Neural progenitor cell (in vitro differentiated cells): Measurements from ENCODE around the gene MPL. TPM values are rescaled to one million over a fixed set of nuclear protein-coding genes. Genes with fewer than 3 reads are reported as not detected.

ENCODE experiments used
- DNase-seq: peaks from one replicate; pipeline ENCODE4 v3.0.0-alpha.2; 2016; ENCODE audit warnings: low spot score
- H2AFZ ChIP-seq: fragments of 200-600 bp; sonication (generic); replicated peaks from 2 replicates; pipeline ENCODE4 v1.6.1; 2016; ENCODE audit warnings: antibody characterized with exemption
- H3F3A ChIP-seq: fragments of 200-600 bp; sonication (generic); 2 replicates; pipeline ENCODE4 v1.6.1; 2016; ENCODE audit warnings: antibody characterized with exemption, low read depth
- H3K27ac ChIP-seq: fragments of 200-600 bp; sonication (generic); 2 replicates; pipeline ENCODE4 v1.5.1; 2016; ENCODE audit warnings: mild to moderate bottlenecking
- H3K27me3 ChIP-seq: fragments of 200-600 bp; sonication (generic); 2 replicates; pipeline ENCODE4 v1.6.1; 2016; ENCODE audit warnings: mild to moderate bottlenecking, moderate library complexity
- H3K36me3 ChIP-seq: fragments of 200-600 bp; sonication (generic); 2 replicates; pipeline ENCODE4 v1.5.1; 2016
- H3K4me1 ChIP-seq: fragments of 200-600 bp; sonication (generic); 2 replicates; pipeline ENCODE4 v1.6.1; 2016; ENCODE audit warnings: mixed run types
- H3K4me2 ChIP-seq: fragments of 200-600 bp; sonication (generic); 2 replicates; pipeline ENCODE4 v1.6.1; 2016
- H3K4me3 ChIP-seq: fragments of 200-600 bp; sonication (generic); 2 replicates; pipeline ENCODE4 v1.5.1; 2016
- H3K79me2 ChIP-seq: fragments of 200-600 bp; sonication (generic); 2 replicates; pipeline ENCODE4 v1.6.1; 2016; ENCODE audit warnings: low read depth
- H3K9ac ChIP-seq: fragments of 200-600 bp; sonication (generic); 2 replicates; pipeline ENCODE4 v1.6.1; 2016
- H3K9me3 ChIP-seq: fragments of 200-600 bp; sonication (generic); 2 replicates; pipeline ENCODE4 v1.5.1; 2016; ENCODE audit warnings: low read depth
- H4K20me1 ChIP-seq: fragments of 200-600 bp; sonication (generic); 2 replicates; pipeline ENCODE4 v1.6.1; 2016; ENCODE audit warnings: low read depth
- H3K27ac Mint-ChIP-seq: 3 replicates; pipeline ENCODE4 v1.8.0; 2021; ENCODE audit warnings: mixed read lengths
- H3K27me3 Mint-ChIP-seq: 2 replicates; pipeline ENCODE4 v1.8.0; 2022; ENCODE audit warnings: low read depth, mild to moderate bottlenecking, inconsistent platforms, moderate library complexity, mixed read lengths; ENCODE audit not compliant: insufficient read depth
- H3K36me3 Mint-ChIP-seq: 3 replicates; pipeline ENCODE4 v1.8.0; 2021; ENCODE audit warnings: mixed read lengths
- H3K4me1 Mint-ChIP-seq: 3 replicates; pipeline ENCODE4 v1.8.0; 2021; ENCODE audit warnings: mixed read lengths
- H3K4me3 Mint-ChIP-seq: 3 replicates; pipeline ENCODE4 v1.8.0; 2021; ENCODE audit warnings: mild to moderate bottlenecking, moderate library complexity, mixed read lengths
- H3K9me3 Mint-ChIP-seq: 3 replicates; pipeline ENCODE4 v1.8.0; 2020; ENCODE audit warnings: mixed read lengths
- CTCF ChIP-seq: fragments of 200-600 bp; sonication (generic); IDR thresholded peaks from 2 replicates; pipeline ENCODE4 v1.5.1; 2017; ENCODE audit warnings: antibody characterized with exemption, mild to moderate bottlenecking
- EZH2 ChIP-seq: fragments of 200-600 bp; sonication (generic); IDR thresholded peaks from 2 replicates; pipeline ENCODE4 v1.6.1; 2017; ENCODE audit warnings: antibody characterized with exemption, mild to moderate bottlenecking, moderate library complexity
- EZH2phosphoT487 ChIP-seq: fragments of 200-600 bp; sonication (generic); IDR thresholded peaks from 2 replicates; pipeline ENCODE4 v1.6.1; 2017; ENCODE audit warnings: antibody characterized with exemption
- total RNA-seq: library from RNA; depleted of rRNA; stranded (reverse); fragments of >200 nt; gene quantifications from 2 replicates; pipeline ENCODE4 v1.2.3, GENCODE V29; 2015; ENCODE audit warnings: low replicate concordance

MPL gene
- total RNA-seq, 1 donor from 2014 or later, result not detected

GRCh38 chr1:43359696-43360095 lies 22.1 kb downstream of the MPL start:
- Histone ChIP-seq H4K20me1 (peaks cover 37% of the 10 kb centered on the region), H3F3A (peaks cover 38% of the 10 kb centered on the region), H3K36me3 (peaks cover 14% of the 10 kb centered on the region), H2AFZ (no peak overlapping the region), H3K4me2 (peak overlapping the region; percentile 96), H3K4me3 (peak overlapping the region; percentile 70), H3K9me3 (no peaks in the 10 kb centered on the region), H3K79me2 (peaks cover 34% of the 10 kb centered on the region), H3K4me1 (peaks cover 18% of the 10 kb centered on the region), H3K27me3 (no peaks in the 10 kb centered on the region), H3K9ac (peak overlapping the region; percentile 95), H3K27ac (no peak overlapping the region)
- DNase-seq, result no peak
- peak overlapping the region; percentile 98 for H3K4me3 Mint-ChIP-seq
- no peak overlapping the region for H3K27ac Mint-ChIP-seq
- TF ChIP-seq EZH2 (no peak), CTCF (no peak), EZH2phosphoT487 (no peak)
- H3K27me3 Mint-ChIP-seq, result peaks cover 3% of the 10 kb centered on the region
- peaks cover 46% of the 10 kb centered on the region for H3K4me1 Mint-ChIP-seq
- H3K9me3 Mint-ChIP-seq, result no peaks in the 10 kb centered on the region
- peaks cover 35% of the 10 kb centered on the region for H3K36me3 Mint-ChIP-seq

- H3K9me3 ChIP-seq, result no peaks in the 10 kb centered on the region
- Mint-ChIP-seq H3K9me3 (no peaks in the 10 kb centered on the region), H3K27me3 (peaks cover 7% of the 10 kb centered on the region), H3K4me3 (peak overlapping the region; percentile 98), H3K4me1 (peaks cover 46% of the 10 kb centered on the region), H3K36me3 (peaks cover 38% of the 10 kb centered on the region), H3K27ac (peak overlapping the region; percentile 21)
- peaks cover 34% of the 10 kb centered on the region for H3K79me2 ChIP-seq
- H3F3A ChIP-seq, result peaks cover 38% of the 10 kb centered on the region
- no peak for TF ChIP-seq EZH2
- TF ChIP-seq EZH2phosphoT487, result no peak
- no peak for TF ChIP-seq CTCF
- no peak overlapping the region for H2AFZ ChIP-seq
- H3K9ac ChIP-seq, result peak overlapping the region; percentile 95
- DNase-seq, result no peak
- no peaks in the 10 kb centered on the region for H3K27me3 ChIP-seq
- peaks cover 14% of the 10 kb centered on the region for H3K36me3 ChIP-seq
- H4K20me1 ChIP-seq, result peaks cover 37% of the 10 kb centered on the region
- peak overlapping the region; percentile 96 for H3K4me2 ChIP-seq
- H3K4me3 ChIP-seq, result peak overlapping the region; percentile 70
- H3K27ac ChIP-seq, result no peak overlapping the region
- peaks cover 18% of the 10 kb centered on the region for H3K4me1 ChIP-seq
Observed at GRCh38 chr1:43360616-43361015, 23.0 kb downstream of the MPL start.

GRCh38 chr1:43363283-43363934 lies 25.8 kb downstream of the MPL start:
- Mint-ChIP-seq H3K9me3 (no peaks in the 10 kb centered on the region), H3K27ac (no peak overlapping the region), H3K36me3 (peaks cover 43% of the 10 kb centered on the region), H3K4me3 (no peak overlapping the region), H3K4me1 (peaks cover 43% of the 10 kb centered on the region), H3K27me3 (peaks cover 7% of the 10 kb centered on the region)
- peaks cover 39% of the 10 kb centered on the region for H3K79me2 ChIP-seq
- no peaks in the 10 kb centered on the region for H3K9me3 ChIP-seq
- H3K27me3 ChIP-seq, result no peaks in the 10 kb centered on the region
- no peak for TF ChIP-seq EZH2phosphoT487
- no peak for TF ChIP-seq CTCF
- TF ChIP-seq EZH2, result no peak
- H3K36me3 ChIP-seq, result peaks cover 14% of the 10 kb centered on the region
- no peak overlapping the region for H3K4me2 ChIP-seq
- H3K4me3 ChIP-seq, result no peak overlapping the region
- H4K20me1 ChIP-seq, result peaks cover 43% of the 10 kb centered on the region
- peaks cover 34% of the 10 kb centered on the region for H3F3A ChIP-seq
- H3K9ac ChIP-seq, result no peak overlapping the region
- no peak overlapping the region for H3K27ac ChIP-seq
- no peak overlapping the region for H2AFZ ChIP-seq
- H3K4me1 ChIP-seq, result peaks cover 34% of the 10 kb centered on the region
- no peak for DNase-seq
